H54 (cell line): Measurements from ENCODE around the gene HS3ST3B1.

Source experiments
- DNase-seq: peaks from one replicate; pipeline ENCODE4 v3.0.0; 2011; ENCODE audit warnings: low spot score, mixed read lengths; ENCODE audit not compliant: insufficient read length
- FAIRE-seq: peaks from 3 replicates; lab custom pipeline; 2011; peaks lifted over from hg19 to GRCh38; lab: Jason Lieb, UNC
- POLR2A ChIP-seq: IDR thresholded peaks from 2 replicates; pipeline ENCODE4 v1.6.1; 2011; ENCODE audit warnings: low read depth, mild to moderate bottlenecking, low read length

The HS3ST3B1 gene

DNA sequence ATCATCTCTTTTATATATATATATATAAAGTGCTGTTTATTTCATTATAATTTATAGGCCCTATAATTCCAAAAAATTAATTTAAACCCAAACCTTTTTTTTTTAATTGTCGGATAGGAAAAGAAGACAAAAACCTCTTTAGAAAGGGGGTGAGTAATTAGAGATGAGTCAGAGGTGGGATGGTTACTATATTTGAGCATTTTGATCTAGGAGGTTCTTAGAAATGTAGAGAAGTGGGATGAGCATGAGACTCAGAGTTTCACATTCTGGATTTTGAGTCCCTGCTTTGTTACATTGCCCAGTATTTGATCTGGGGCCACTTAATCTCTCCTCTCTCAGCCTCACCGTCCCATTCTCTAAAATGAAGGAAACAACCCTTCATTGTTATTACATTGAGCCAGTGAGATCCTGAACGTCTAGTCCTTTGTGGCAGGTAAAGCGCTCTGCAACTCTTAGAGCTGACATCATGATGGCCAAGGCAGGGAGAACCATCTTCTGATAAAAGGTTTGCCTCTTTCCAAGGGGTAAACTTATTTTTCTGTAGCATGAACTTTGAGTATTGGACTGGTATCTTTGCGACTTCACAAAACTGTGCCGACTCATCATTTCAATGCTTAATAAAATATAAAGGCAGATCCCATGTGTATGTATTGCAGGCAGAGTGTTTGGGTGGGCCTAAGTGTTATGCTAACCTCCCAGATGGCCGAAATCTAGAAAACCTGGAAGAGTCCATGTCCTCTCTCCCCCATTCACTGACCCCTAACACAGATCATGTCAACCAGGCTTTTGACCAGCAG, 21.3 kb downstream of the HS3ST3B1 start:
- FAIRE-seq (no peak), DNase-seq (no peak)
- no peak for TF ChIP-seq POLR2A

DNA sequence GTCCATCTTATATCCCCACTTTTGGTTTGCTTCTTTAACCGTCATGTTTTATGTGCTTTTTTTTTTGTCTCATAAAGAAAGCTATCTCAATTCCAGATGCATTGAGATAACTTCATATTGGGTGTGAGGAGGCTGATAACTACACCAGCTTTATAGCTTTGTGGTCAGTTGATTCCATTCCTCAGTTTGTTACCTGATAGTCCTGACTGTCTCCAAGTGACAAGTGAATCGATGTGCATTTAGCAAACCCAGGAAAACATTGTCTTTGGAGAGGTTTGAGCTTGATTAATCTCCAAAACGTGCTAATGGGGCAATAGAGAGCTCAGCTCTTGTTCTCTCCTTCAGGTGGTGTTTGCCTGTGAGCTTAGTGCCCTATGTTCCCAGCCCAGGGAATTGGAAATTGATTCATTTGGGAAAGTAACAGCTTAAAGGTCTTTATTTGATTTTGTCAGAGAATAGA, 22.7 kb downstream of the HS3ST3B1 start:
- FAIRE-seq = no peak
- TF ChIP-seq POLR2A = no peak

DNA sequence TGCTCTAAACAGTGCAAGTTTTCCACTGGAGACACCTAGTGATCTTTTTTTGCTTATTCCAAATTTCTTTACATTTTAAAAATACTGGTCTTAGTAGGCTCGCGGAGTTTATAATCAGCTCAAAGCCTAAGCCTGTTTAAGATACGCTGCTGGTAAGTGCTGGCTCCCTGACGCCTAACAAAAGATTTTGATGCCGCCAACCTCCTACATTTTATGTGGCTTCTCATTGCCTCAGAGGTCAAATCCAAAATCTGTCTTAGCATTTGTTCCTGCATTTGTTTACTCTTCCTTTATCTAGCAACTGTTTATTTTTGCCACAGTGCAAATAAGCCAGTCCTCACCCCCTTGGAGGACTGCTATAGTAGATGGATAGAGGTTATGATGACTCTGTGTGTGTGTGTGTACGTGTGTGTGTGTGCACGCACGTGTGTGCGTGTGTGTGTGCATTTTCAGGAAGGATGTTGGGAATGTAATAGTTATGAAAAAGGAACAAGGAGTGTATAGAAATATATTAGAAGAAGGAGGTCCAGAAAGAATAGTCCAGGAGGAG, 24.8 kb downstream of the HS3ST3B1 start:
- TF ChIP-seq POLR2A = no peak
- FAIRE-seq (no peak), DNase-seq (no peak)

More for the DNA sequence above, 22.7 kb downstream of the HS3ST3B1 start:
- no peak for DNase-seq

DNA sequence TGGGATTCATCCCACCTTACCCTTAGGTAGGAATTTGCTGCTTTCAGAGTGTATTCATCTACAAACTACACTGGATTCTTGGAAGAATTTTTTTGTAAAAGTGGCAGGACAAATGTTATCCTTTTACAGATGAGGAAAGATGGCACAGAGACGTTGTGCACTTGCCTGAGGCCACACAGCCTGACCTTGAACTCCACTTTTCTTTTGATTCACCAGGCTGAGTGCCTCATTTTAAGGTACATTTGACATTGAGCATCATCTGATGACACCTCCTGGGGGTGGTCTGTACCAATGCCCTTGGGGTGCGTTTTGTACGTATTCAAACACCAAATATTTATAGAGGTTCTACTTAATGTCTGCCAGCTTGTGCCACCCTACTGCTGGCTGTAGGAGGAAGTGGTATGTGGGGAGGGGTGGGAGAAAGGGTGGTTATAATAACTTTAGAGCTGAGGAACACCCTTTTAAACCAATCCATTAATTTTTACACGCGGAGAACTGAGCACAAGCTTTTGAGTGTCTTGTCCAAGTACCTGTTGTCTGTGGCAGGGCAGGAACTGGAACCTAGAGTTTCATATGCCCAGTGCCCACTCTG, 29.1 kb downstream of the HS3ST3B1 start:
- no peak for DNase-seq
- no peak for TF ChIP-seq POLR2A
- no peak for FAIRE-seq

DNA sequence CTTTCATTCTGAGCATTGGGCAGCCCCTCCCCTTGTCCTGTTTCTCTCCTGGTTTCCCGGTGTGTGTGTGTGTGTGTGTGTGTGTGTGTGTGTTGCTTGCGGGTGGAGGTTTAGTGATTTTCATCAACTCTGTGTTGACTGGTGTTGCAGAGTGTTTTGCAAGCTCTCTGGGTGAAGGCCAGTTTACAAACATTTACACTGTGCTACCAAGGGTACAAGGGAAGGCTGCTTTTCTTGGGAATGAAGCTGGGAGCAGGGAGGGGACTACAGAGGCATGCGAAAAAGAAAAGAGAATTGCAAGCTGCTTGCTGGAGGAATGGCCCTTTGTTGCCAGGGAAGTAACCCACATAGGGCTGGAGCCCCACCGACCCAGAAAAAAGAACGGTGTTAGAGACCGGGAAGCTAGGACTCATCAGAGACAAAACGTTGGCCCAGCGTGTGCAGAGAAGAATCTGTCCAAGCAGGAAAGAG, 29.6 kb downstream of the HS3ST3B1 start:
- DNase-seq (no peak), FAIRE-seq (no peak)
- no peak for TF ChIP-seq POLR2A

DNA sequence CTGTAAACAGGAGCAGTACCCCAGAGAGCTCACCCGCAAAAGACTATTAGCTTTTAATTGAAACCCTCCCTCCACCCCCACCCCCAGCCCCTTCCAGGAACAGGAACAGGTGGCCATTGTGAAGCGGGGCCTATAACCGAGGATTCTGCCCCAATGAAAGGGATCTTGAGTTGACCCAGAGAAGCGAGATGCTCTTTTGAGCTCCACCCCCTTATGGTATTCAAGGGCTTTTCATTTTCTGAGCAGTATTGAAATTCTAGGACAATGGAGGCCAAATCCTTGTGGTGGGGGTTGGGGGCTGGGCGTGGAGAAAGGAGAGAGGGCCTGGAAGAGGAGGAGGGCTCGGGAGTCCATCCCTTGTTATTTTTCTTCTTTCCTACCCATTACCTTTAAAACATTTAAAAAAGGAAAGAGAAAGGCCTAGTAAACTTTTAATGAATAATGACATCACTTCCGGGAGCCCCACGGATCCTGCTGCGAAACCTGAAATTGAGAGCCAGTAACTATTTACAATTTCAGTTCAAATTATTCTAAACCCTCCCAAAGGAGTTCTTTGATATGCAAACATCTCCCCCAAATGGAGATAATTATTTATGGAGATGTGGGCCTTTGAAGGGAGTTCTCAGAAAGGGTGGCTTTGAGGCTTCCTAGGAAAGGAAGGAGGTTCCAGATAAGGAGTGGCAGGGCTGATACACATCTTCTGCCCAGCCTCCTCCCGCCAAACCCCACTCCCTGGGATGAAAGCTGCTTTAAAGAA, 30.5 kb downstream of the HS3ST3B1 start:
- FAIRE-seq = no peak
- no peak for TF ChIP-seq POLR2A
- no peak for DNase-seq

DNA sequence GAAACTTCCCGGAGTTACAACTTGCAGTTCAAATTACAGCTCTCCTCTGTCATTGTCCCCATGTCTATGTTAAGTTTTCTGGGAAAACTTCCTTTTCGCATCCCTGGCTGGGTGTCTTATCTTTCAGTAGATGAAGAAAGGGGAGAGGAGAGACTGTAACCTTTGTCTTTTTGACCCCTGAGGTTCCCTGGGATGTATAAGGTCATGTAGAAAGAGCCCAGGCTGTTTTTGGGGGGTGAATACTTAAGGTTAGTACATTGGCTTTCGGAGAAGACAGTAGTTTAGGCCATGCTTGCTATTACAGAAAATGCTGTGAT, 31.1 kb downstream of the HS3ST3B1 start:
- DNase-seq (no peak), FAIRE-seq (no peak)
- TF ChIP-seq POLR2A = no peak

DNA sequence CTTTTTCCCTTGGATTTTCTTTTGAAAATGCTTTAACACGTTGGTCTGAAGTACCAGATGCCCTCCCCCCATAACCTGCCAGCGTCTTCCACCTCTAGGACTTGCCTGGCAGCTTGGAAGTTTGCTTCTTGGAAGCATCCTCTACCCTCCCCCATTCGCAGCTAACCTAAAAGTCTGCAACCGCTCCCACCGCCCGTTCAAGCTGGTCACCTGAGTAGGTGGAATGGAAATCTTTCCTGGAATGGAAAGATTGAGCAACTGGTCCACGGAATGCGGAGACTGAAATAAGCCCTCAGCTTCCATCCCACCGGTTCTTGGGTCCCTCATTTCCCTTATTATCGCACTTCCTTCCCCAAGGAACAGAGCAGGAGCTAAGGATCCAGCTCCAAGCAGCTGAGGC, 31.4 kb downstream of the HS3ST3B1 start:
- DNase-seq = no peak
- TF ChIP-seq POLR2A = no peak
- FAIRE-seq = no peak

DNA sequence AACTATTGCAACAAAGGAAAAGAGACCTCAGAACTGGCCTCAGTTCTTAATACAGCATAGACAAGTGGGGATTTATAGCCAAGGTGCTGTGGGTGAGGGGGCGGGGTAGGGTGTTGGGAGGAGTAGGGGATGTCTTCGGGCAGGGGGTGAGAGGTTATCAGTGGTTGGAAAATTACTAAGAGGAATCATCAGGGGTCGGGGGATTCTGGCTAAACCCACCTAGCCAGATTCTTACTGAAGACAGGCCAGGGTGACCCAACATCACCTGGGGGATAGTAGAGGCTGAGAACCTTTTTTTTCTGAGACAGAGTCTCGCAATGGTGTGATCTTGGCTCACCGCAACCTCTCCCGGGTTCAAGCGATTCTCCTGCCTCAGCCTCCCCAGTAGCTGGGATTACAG, 32.6 kb downstream of the HS3ST3B1 start:
- FAIRE-seq (no peak), DNase-seq (no peak)
- TF ChIP-seq POLR2A = no peak

DNA sequence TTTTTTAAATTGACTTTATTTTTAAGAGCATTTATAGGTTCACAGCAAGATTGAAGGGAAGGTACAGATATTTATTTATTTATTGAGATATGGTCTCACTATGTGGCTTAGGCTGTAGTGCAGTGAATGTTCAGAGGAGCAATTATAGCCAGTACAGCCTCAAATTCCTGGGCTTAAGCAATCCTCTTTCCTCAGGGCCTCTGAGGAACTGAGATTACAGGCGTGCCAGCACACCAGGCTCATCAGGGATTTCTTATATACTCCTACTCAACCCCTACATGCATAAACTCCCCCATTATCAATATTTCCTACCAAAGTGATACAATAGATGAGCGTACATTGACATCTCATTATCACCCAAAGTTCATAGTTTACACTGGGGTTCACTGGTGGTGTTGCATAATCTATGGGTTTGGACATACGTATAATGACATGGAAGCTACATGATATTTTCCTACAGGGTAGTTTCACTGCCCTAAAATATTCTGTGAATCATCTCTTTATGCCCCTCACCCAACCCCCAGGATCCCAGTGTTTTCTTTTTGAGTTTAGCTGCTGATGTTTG, 33.5 kb downstream of the HS3ST3B1 start:
- no peak for TF ChIP-seq POLR2A
- FAIRE-seq = no peak

DNA sequence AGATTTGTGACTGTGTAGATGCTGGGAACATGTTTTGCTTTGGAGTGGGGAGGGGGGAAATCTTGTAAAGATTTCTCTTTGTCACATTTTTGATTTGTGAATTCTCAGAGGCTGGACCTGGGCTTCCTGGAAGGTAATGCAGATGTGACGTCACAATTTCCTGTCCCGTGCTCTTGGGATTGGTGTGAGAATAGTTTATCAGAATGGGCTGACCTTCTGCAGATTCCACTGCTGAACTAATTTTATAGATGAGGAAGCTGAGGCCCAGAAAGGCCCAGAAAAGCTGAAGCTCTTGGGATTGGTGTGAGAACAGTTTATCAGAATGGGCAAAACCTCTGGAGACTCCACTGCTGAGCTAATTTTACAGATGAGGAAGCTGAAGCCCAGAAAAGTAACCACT, 34.0 kb downstream of the HS3ST3B1 start:
- DNase-seq (no peak), FAIRE-seq (no peak)
- TF ChIP-seq POLR2A = no peak

More for the DNA sequence above, 33.5 kb downstream of the HS3ST3B1 start:
- DNase-seq = no peak

DNA sequence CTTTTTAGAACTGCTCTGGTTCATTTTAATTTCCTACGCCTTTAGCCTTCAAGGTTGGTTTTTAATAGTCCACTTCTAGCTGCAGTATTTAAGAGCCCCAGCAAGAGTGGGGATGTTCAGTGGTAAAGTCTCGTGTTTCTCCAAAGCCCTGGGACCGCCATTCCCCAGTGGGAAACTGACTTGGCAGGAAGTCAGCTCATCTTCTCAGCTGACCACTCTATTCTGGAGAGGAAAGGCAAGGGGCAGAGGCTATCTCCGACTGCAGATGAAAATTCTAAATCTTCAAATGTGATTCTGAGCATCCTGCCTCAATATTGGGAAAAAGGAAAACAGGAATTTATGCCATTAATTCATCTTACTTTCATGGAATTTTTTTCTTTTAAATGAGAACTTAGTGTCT, 35.5 kb downstream of the HS3ST3B1 start:
- FAIRE-seq (no peak), DNase-seq (no peak)
- TF ChIP-seq POLR2A = no peak

DNA sequence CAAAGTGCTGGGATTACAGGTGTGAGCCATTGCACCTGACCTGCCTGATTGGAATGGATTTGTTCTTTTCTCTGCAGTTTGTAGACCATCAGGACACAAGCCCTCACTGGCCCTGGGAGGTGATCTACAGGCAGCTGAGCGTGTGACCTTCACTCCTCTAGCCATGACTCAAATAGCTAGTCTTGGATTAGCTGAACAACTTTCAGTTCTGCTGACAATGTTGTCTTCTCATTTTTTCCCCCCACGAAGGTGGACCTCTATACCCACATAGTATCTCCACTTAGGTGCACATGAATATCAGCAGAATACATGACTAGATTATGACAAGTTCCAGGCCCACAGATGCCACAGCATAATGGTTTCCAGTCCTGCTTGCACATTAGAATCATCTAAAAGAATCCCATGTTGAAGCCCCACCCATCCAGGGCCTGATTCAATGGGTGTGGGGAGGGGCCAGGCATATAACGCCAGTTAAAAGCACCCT, 36.8 kb downstream of the HS3ST3B1 start:
- TF ChIP-seq POLR2A = no peak
- no peak for FAIRE-seq
- DNase-seq = no peak
